KBM-7 (cell line): Measurements from ENCODE around the gene PLRG1.
A peak's percentile ranks its signal among the peaks of the same experiment; 100 is the strongest.
"Not testable (repeated sequence)": the region's sequence is repeated elsewhere in the genome, so short reads cannot be mapped to it uniquely, and the experiment has no call there.

Source experiments
- DNase-seq: peaks from one replicate; pipeline ENCODE4 v3.0.0-alpha.2; 2015
- in situ Hi-C: fragments of 300-500 bp; cut with MboI; formaldehyde crosslinking; loops from 2 replicates; pipeline ENCODE4 v1.14.3; 2020; ENCODE audit warnings: low sequenced_read_pairs, low pct_unique_long_range_greater_than_20kb, mixed read lengths

Gene PLRG1

DNA sequence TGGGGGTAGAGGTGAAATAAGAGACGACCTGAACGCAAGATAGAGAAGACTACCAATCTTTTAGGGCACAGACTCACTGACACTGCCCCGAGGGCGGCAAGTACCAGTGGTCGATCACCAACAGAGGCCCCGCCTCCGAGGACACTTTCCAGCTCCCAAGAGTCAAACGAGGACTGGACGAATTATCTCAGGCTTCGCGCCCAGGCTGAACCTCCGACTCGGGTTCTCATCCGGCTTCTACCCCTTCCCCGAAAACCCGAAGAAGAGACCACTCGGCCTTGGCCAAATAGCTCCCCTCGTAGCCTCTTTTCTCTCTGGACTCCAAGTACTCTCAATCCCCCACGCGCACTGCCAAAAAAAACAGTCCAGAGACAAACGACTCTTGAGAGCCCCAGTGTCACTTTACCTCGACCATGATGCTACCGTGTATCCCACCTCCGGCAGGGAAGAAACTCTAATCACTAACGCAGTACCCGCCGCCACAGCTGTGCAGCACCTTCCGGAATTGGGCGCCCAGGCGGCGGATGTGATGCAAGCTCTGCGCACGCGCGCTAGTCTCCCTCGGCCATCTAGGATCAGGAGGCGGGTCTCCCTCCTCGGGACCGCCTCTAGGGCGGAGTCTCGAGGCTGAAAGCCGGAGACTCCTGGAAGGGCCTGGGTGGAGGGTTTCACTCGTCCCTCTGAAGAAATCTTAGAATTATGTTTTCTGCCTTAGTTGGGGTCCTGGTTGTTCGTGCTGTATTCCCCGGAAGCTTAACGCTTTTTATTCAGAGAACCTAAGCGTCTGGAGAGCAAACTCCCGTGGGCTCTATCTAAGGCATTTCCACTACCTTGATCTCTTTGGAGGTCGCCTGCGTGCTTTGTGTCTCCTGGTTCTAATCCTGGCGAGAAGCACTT, at the start of gene PLRG1:
Gene PLRG1 (minus strand): TSS at position 507 of the 897 bp plus-strand sequence. CDS start 92 bp downstream, at position 415.
- DNase-seq, result peak; percentile 96
- in situ Hi-C loops, result no loop called here

DNA sequence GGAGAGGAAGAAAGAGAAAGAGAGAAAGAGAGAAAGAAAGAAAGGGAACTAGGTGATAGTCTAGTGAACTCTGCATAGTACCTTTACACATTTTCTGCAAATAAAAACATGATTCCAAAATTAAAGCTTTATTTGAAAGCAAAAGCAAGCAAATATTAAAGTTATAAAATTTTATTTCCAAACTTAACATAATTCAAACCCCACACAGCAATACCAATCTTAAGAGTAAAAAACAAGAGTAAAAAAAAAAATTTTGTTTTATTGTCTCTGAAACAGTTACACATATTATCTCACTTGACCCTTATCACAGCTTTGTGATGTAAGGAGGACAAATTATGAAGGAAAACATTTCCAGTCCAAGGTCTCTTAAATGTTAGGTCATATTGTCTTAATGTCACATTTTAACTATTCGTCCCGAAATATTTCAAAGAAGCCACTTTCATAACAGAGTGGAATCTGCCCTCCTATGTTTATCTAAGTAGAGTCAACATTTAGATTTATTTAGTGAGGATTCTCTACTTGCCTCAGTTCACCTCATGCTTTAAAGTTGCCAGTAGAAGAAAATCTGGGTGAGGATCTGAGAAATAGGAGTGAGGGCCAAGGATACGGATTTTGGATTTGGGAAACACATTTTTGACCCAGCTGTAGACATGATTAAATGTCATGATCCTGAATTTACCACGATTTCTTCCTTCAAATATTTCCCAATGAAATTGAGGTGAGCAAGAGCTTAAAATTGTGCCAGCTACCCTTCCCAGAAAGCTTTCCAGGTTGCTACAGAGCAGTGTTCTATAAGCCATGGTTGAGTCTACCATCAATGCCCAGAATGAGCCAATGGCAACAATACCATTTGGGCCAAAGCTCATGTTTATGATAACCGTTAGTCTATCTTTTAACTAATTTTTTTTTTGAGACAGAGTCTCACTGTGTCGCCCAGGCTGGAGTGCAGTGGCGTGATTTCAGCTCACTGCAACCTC, 47.9 kb upstream of the PLRG1 start:
- in situ Hi-C loops, result no loop called here
- DNase-seq, result no peak

DNA sequence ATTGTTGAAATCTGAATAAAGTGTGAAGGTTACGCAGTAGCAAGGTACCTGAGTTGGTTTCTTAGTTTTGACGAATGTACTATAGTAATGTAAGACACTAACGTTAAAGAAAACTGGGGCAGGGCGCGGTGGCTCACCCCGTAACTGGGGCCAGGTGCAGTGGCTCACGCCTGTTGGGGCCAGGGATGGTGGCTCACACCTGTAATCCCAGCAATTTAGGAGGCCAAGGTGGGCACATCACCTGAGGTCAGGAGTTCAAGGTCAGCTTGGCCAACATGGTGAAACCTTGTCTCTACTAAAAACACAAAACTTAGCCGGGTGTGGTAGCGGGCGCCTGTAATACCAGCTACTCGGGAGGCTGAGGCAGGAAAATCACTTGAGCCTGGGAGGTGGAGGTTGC, 47.1 kb upstream of the PLRG1 start:
- in situ Hi-C loops, DNase-seq: not testable (repeated sequence)

DNA sequence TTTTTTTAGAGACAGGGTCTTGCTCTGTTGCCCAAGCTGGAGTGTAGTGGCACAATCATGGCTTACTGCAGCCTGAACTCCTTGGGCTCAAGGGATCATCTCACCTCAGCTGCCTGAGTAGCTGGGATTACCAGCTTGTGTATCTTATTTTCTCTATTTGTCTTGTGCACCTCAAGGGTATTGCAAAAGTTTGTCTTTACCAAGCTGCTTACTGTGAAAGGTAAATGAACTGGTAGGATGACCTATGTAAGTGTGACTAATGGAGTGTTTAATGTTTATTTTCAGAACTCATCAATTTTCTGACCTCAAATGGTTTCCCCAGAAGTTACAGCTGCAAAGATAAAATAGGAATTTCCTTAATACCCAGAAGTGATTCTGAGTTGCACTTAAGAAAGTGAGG, 45.6 kb upstream of the PLRG1 start:
- no peak for DNase-seq
- in situ Hi-C loops, result no loop called here

DNA sequence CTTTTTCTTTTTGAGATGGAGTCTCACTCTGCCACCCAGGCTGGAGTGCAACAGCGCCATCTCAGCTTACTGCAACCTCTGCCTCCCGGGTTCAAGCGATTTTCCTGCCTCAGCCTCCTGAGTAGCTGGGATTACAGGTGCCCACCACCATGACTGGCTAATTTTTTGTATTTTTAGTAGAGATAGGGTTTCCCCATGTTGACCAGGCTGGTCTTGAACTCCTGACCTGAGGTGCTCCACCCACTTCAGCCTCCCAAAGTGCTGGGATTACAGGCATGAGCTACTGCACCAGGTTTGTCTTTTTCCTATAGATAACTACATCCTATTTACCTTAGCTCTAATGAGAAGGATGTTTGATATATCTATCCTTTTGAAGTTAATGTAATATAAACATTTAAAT, 44.1 kb upstream of the PLRG1 start:
- DNase-seq, in situ Hi-C loops: not testable (repeated sequence)

DNA sequence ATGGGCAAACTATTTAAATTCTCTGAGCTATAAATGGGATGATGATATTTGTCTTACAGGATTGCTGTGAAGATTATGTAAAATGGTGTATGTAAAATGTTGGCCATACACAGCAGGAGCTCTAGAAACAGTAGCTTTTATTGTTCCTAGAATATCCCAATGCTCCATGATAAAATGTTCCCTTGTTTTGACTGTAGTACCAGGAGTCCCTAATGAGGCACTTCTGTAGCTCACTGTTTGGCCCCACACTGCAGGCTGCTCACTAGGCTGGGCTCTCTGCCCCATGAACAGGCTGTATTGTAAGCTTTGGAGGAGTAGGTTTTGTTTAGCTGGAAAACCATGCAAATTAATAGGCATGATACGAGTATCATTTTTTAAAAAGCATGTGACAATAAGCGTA, 43.7 kb upstream of the PLRG1 start:
- no peak for DNase-seq
- in situ Hi-C loops, result no loop called here

DNA sequence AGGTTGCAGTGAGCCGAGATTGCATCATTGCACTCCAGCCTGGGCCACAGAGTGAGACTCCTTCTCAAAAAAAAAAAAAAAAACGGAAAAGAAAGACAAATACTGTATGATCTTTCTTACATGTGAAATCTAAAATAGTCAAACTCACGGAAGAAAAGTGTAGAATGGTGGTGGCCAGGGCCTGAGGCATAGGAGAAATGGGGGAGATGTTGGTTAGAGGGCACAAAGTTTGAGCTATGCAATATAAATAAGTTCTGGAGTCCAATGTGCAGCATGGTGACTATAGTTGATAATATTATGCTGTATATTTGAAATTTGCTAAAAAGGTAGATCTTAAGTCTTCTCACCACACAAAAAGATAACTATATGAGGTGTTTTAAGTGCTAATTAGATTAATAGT, 41.7 kb upstream of the PLRG1 start:
- no peak for DNase-seq
- in situ Hi-C loops, result no loop called here

DNA sequence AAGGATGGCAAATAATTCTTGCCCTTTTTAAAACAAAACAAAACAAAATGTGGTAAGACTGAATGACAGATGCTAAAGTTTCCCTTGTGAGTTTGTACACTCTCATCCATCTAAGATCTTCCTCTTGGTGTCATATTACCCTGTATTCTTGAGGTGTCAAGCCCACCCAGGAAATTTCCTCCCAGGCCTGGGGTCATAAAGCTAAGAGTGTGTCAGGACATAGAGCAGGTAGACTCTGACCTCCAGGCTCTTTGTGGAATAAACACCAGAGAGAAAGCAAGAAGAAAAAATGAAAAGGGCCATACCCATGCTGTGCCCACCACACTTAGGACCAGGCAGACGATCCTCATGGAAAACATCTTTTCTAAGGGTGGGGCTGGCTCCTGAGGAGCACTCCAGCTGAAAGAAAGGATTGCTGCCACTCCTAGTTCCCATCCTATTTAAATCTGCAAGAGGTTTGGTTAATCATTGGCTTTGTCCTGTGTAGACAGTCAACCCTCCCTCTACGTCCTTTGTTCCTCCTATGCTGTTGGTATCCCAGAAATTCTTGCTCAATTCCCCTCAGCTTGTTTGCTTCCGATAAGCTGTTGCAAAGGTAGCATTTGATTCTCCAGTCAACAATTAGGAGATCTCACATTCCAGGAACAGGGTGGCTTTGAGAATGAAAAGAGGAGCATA, 40.3 kb upstream of the PLRG1 start, which contains the start of gene FGA:
Gene FGA (minus strand): TSS at position 414 of the 678 bp plus-strand sequence. CDS start 55 bp downstream, at position 359.
- DNase-seq, result no peak
- in situ Hi-C loops, result no loop called here

DNA sequence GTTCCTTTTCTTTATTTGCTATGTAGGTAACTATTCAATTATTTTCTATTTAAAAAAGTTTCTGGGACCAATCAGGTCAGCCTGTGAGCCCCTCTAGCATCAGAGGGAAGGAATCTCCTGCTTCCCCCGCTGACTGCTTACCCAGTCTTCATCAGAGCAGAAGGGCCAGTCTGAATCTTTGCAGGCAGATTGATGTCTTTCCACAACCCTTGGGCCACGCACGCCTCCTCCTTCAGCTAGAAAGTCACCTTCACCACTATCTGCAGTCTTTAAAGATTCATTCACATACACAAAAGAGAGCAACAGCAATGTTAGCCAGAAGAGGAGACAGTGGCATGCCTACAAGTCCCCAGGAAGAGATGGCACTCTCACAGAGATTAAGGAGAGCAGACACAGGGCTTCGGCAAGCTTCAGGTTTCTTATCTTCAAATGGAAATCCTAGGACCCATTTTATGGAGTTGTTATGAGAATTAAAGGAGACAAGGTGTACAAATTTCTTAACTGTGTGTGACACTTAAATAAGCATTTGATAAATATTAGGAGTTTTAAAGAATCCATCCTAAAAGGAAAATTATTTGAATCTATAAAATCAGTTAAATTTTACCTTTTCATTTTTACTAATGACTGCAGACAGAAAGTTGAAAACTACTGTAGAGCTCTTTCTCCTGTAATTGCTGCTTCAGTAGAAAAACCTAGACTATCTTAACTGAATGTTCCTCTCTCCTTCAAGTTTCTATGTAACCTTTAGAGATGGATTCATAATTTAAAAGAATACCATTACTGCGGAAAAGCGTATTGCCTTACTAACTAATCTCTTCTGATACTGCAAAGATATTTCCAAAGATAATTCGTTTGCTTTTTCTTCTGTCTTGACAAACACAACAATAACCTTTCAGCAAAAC, 39.3 kb upstream of the PLRG1 start:
- in situ Hi-C loops, result no loop called here
- no peak for DNase-seq

DNA sequence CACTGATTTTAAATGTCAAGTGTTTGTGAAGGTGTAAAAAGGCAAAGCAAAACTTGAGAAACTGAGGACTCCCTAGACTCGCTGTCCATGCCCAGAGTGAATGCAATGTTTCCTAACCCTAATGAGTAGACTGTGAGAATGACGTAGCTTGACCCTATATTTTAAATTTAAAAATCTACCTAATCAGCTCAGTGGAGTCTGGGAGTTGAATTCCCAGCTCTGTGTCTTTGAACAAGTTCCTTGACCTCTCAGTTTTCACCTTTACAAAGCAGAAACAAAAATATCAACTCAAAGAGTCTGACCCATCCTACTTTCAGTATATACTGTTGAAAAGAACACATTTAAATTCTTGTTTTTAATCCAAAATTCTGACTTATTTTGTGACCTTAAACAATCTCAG, 38.0 kb upstream of the PLRG1 start:
- in situ Hi-C loops, result no loop called here

DNA sequence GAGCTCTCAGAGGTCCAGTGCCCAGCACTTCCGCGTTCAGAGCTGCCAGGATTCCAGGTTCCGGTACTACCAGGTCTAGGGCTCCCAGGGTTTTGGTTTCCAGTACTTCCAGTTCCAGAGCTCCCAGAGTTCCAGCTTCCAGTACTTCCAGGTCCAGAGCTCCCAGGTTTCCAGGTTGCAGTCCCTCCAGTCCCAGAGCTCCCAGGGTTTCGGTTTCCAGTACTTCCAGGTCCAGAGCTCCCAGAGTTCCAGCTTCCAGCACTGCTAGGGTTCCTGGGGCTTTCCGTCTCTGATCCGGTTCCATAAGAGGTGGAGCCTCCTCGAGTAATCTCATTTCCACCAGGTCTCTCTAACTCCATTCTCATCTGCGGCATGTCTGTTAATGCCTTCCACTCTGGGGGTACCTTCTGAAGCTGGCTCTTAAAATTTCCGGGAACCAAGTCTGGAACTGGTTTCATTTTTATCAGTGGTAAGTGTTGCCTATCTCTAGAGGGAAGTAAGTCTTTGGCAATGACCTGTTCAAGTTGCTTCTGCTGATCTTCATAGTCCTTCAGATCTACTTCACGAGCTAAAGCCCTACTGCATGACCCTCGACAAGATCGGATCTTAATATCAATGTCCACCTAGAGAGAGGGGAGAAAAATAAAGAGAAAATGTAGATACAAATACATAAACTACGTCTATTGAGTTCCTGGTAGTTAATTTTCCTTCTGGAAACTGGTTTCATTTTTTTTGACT, 36.3 kb upstream of the PLRG1 start:
- in situ Hi-C loops, result no loop called here
- no peak for DNase-seq

More for the DNA sequence above, 38.0 kb upstream of the PLRG1 start:
- DNase-seq, result no peak

DNA sequence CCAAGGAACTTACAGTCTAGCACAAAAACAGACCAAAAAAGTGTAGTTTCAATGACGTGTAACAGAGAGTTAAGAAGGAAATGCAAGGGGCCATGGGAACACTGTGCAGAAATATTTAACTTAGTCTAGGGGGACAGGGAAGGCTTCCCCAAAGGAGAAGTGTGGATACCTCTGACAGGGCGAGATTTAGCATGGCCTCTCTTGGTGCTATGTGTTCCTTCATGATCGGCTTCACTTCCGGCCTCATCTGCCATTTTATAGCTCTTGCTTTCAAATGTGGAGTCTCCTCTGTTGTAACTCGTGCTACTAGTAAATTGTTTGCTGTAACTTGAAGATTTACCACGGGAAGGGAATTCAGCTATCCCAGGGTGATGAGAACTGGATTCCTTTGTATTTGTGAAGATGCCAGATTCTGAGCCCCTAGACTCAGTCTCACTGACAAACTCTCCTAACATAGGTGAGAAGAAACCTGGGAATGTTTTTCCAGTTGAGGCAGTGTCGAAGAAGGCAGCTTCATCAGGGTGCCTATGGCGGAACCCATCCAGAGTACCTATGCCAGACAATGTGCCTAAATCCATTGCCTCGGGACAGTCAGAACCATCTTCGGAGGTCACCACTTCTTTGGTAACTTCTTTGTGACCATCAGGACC, 35.3 kb upstream of the PLRG1 start:
- in situ Hi-C loops, result no loop called here
- no peak for DNase-seq

DNA sequence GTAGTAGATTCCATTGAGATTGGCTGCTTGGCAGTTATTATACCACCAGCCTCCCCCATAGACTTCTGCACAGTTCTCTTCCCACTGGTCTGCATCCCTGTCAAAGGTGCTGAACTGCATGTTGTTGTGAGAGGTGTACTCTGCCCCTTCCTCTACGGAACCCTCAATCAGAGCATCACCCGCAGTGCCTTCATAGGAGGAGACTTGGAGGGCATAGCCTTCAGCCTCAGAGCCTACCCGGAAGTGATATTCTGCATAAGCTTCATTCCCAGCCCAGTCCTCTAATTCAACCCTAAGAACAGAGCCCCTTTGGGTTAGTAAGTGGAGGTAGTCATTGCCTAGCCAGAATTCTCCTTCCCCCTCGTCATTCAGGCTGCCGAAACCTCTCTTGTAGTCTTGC, 34.1 kb upstream of the PLRG1 start:
- in situ Hi-C loops, result no loop called here
- no peak for DNase-seq

DNA sequence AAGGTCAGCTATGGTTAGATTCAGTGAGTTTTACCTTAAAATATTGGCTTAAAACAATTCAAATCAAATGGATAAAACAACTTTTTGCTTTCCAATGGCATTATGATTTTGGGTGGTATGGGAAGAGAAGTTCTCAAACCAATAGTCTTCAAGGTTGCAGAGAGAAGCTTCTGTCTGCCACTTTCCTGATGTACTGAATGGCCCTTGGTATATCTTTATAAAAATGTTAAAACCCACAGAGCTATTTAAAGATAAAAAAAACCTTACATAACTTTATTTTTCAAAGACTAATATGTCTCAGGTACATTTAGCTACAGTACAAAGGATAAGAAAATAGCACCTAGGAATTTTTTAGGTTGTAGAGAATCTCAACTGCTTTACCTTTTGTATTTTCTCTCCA, 33.5 kb upstream of the PLRG1 start:
- in situ Hi-C loops, result no loop called here
- no peak for DNase-seq

DNA sequence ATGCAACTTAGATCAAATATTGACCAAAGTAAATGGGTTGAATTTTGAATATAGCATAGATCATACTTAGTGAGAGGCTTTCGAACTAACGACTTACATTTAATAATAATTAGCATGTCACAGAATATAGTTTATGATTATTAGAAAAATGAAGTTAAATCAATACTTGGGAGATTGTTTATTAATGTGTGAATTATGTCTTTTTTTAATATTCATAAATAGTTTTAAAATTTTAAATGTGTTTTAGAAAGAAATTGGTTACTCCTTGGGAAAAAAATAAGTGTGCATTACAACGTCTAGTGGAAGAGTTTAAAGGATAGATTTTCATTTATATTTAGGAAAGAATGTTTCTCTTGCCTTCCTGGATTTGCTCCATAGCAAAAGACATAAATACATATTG, 33.0 kb upstream of the PLRG1 start:
- no peak for DNase-seq
- in situ Hi-C loops, result no loop called here

DNA sequence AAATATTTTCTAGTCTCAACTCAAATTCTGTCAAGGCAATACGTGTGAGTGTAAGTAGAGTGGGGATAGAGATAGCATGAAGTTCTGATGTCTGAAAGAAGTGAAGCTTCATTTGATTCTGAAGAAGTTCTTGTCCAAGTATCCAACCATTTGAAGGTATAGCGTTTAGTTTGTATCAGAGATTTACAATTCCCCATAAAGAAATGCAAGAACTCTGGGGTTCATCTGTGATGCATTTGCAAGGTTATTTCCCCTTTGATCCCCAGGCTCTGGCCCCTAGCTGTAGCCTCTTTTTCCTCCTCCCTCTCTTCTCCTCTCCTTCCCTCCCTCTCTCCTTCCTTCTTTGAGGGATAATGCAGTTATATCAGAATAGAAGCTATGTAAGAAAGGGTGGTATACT, 32.5 kb upstream of the PLRG1 start:
- in situ Hi-C loops, result no loop called here
- no peak for DNase-seq

DNA sequence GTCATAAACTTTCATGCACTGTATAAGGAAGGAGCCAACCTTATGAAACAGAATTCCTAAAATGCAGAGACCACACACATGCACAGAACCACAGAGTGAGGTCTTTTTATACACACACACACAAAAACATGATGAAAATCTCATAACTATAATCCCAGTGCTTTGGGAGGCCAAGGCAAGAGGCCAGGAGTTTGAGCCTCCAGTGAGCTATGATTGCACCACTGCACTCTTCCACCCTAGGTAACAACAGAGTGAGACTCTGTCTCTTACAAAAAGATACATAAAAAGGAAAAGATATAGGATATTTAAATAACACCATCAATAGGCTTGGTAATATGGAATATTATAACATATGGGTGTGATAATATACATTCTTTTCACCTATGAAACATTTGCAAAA, 29.7 kb upstream of the PLRG1 start:
- DNase-seq, result no peak
- in situ Hi-C loops, result no loop called here
